Esophagus muscularis mucosa (tissue), 3 donors: ENCODE data around the gene TLE5.
A peak's percentile ranks its signal among the peaks of the same experiment; 100 is the strongest.

Source experiments
- POLR2A ChIP-seq: fragments of 450-650 bp; IDR thresholded peaks from one replicate; pipeline ENCODE4 v1.6.1; 2017; ENCODE audit warnings: antibody characterized with exemption, moderate library complexity, mild to moderate bottlenecking, low read depth
- POLR2AphosphoS5 ChIP-seq, 2 donors: sonication (generic); formaldehyde crosslinking; IDR thresholded peaks; one replicate each; pipeline ENCODE4 v1.6.1; 2017; ENCODE audit warnings: antibody characterized with exemption in 2 of 2
- TF ChIP-seq, protein P1 (sequence below), 3 experiments: fragments of 200-600 bp in 2 of 3; fragments of 450-650 bp in 1 of 3; sonication (generic) in 2 of 3; IDR thresholded peaks; one replicate each; pipeline ENCODE4 v1.5.1; 2017 to 2019; ENCODE audit warnings: antibody characterized with exemption in 3 of 3, mild to moderate bottlenecking in 2 of 3, moderate library complexity in 1 of 3

DNA sequence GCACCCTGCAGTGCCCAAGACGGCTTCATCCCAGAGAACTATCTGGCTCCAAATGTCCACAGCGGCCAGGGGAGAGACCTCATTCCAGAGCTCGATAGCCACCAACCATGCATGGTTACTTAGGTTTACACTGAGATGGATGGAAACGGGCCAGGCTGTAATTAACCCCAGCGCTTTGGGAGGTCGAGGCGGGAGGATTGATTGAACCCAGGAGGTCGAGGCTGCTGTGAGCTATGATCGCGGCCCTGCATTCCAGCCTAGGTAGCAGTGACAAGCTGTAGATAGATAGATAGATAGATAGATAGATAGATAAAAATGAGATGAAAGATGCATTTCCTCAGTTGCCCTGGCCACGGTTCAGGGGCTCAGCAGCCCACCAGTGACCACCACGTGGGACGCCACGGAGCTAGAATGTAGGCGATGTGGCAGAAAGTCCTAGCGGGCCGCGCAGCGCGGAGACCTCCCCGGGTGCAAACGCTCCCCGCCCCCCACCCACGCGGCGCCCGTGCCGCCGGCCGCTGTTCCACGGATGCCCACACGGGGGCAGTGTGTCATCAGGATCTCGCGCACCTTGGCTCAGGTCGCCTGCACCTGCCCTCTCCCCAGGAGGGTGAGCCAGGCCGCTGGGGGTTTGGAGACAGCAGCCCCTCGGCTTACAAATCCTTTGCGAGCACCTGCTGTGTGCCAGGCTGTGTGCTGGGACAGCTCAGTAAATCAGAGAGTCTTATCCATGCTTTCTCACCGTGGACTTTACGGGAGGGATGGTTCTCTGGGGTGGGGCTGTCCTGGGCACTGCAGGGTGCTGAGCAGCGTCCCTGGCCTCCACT, 13.5 kb upstream of the TLE5 start:
- TF ChIP-seq POLR2A (no peak), POLR2AphosphoS5 (IDR thresholded peaks at IDR 0.05) (peak in 1 of 2 donors; percentile 37)
- TF ChIP-seq, protein P1, sequence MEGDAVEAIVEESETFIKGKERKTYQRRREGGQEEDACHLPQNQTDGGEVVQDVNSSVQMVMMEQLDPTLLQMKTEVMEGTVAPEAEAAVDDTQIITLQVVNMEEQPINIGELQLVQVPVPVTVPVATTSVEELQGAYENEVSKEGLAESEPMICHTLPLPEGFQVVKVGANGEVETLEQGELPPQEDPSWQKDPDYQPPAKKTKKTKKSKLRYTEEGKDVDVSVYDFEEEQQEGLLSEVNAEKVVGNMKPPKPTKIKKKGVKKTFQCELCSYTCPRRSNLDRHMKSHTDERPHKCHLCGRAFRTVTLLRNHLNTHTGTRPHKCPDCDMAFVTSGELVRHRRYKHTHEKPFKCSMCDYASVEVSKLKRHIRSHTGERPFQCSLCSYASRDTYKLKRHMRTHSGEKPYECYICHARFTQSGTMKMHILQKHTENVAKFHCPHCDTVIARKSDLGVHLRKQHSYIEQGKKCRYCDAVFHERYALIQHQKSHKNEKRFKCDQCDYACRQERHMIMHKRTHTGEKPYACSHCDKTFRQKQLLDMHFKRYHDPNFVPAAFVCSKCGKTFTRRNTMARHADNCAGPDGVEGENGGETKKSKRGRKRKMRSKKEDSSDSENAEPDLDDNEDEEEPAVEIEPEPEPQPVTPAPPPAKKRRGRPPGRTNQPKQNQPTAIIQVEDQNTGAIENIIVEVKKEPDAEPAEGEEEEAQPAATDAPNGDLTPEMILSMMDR (IDR thresholded peaks at IDR 0.05): peak; percentile 97 to 99 (median 98)
